Liver (tissue), 9 donors: ENCODE measurements around the gene CACNA1C. TPM values are rescaled to one million over a fixed set of nuclear protein-coding genes. Genes with fewer than 3 reads are reported as not detected.

Experiments used
- DNase-seq: peaks from one replicate; pipeline ENCODE4 v3.0.0-alpha.2; 2017; ENCODE audit warnings: low spot score
- H3K27ac ChIP-seq, 2 donors: one replicate each; pipeline ENCODE4 v1.7.0; 2013; ENCODE audit warnings: inconsistent platforms in 2 of 2, low read length in 2 of 2, control low read depth in 1 of 2, low read depth in 1 of 2, mild to moderate bottlenecking in 1 of 2
- H3K27me3 ChIP-seq, 4 donors: one replicate each; pipeline versions ENCODE4 v1.6.1 to v1.7.0; 2013; ENCODE audit warnings: low read length in 3 of 4, inconsistent platforms in 1 of 4, mild to moderate bottlenecking in 1 of 4, moderate library complexity in 1 of 4; ENCODE audit not compliant: control insufficient read depth in 4 of 4, insufficient read depth in 4 of 4
- H3K36me3 ChIP-seq, 4 donors: one replicate each; pipeline versions ENCODE4 v1.6.1 to v1.7.0; 2013; ENCODE audit warnings: low read length in 3 of 4, mild to moderate bottlenecking in 3 of 4, low read depth in 1 of 4, moderate library complexity in 1 of 4; ENCODE audit not compliant: control insufficient read depth in 4 of 4, insufficient read depth in 3 of 4
- H3K4me1 ChIP-seq, 4 donors: one replicate each; pipeline versions ENCODE4 v1.6.1 to v1.7.0; 2013; ENCODE audit warnings: low read length in 3 of 4, mild to moderate bottlenecking in 3 of 4, moderate library complexity in 1 of 4; ENCODE audit not compliant: control insufficient read depth in 4 of 4, insufficient read depth in 4 of 4
- H3K4me3 ChIP-seq, 3 donors: one replicate each; pipeline versions ENCODE4 v1.6.1 to v1.7.0; 2013; ENCODE audit warnings: low read length in 3 of 3, control low read depth in 1 of 3, low read depth in 1 of 3, mild to moderate bottlenecking in 1 of 3
- H3K9ac ChIP-seq, 2 donors: one replicate each; pipeline ENCODE4 v1.7.0; 2013; ENCODE audit warnings: low read length in 2 of 2, mild to moderate bottlenecking in 2 of 2, moderate library complexity in 2 of 2, control low read depth in 1 of 2, low read depth in 1 of 2
- H3K9me3 ChIP-seq, 4 donors: one replicate each; pipeline versions ENCODE4 v1.6.1 to v1.7.0; 2013; ENCODE audit warnings: low read length in 3 of 4; ENCODE audit not compliant: control insufficient read depth in 4 of 4
- ATF3 ChIP-seq: IDR thresholded peaks from 2 replicates; pipeline ENCODE4 v1.6.1; 2016; ENCODE audit warnings: antibody characterized with exemption
- CTCF ChIP-seq: fragments of 150-350 bp; IDR thresholded peaks from 2 replicates; pipeline ENCODE4 v1.5.1; 2017; ENCODE audit warnings: improper control_type of control experiment, low read depth, low read length; ENCODE audit not compliant: missing input control
- EGR1 ChIP-seq, 2 donors: IDR thresholded peaks; 2 replicates each; pipeline ENCODE4 v1.6.1; 2016 to 2018; ENCODE audit warnings: antibody characterized with exemption in 2 of 2, low read depth in 2 of 2
- FOXA1 ChIP-seq: IDR thresholded peaks from 2 replicates; pipeline ENCODE4 v1.6.1; 2016; ENCODE audit warnings: antibody characterized with exemption
- FOXA2 ChIP-seq: IDR thresholded peaks from 2 replicates; pipeline ENCODE4 v1.6.1; 2016; ENCODE audit warnings: antibody characterized with exemption
- GABPA ChIP-seq, 2 donors: IDR thresholded peaks in 1 of 2; conservative IDR thresholded peaks in 1 of 2; 2 replicates each; pipeline ENCODE4 v1.6.1; 2016; ENCODE audit warnings: antibody characterized with exemption in 2 of 2, mild to moderate bottlenecking in 1 of 2, moderate library complexity in 1 of 2
- HNF4A ChIP-seq, 2 donors: conservative IDR thresholded peaks; 2 replicates each; pipeline ENCODE4 v1.6.1; 2016; ENCODE audit warnings: antibody characterized with exemption in 2 of 2, mild to moderate bottlenecking in 2 of 2
- JUND ChIP-seq, 2 donors: IDR thresholded peaks; 2 replicates each; pipeline ENCODE4 v1.6.1; 2016; ENCODE audit warnings: antibody characterized with exemption in 2 of 2
- RAD21 ChIP-seq, 2 donors: IDR thresholded peaks; 2 replicates each; pipeline ENCODE4 v1.6.1; 2016; ENCODE audit warnings: antibody characterized with exemption in 2 of 2, mild to moderate bottlenecking in 2 of 2
- REST ChIP-seq: IDR thresholded peaks from 2 replicates; pipeline ENCODE4 v1.6.1; 2016; ENCODE audit warnings: antibody characterized with exemption, mild to moderate bottlenecking
- SP1 ChIP-seq: IDR thresholded peaks from 2 replicates; pipeline ENCODE4 v1.6.1; 2018; ENCODE audit warnings: antibody characterized with exemption, mild to moderate bottlenecking
- TAF1 ChIP-seq: conservative IDR thresholded peaks from 2 replicates; pipeline ENCODE4 v1.6.1; 2016; ENCODE audit warnings: antibody characterized with exemption, mild to moderate bottlenecking
- YY1 ChIP-seq: IDR thresholded peaks from 2 replicates; pipeline ENCODE4 v1.6.1; 2016; ENCODE audit warnings: antibody characterized with exemption, mild to moderate bottlenecking
- ZBTB33 ChIP-seq: IDR thresholded peaks from 2 replicates; pipeline ENCODE4 v1.6.1; 2016; ENCODE audit warnings: antibody characterized with exemption
- WGBS: extraction: QIAGEN DNeasy Blood & Tissue Kit; methylation state at CpG from one replicate; pipeline ENCODE4 v1.1.7; 2013; 5-methylcytosine and 5-hydroxymethylcytosine counted together
- polyA plus RNA-seq, 2 donors: library from polyadenylated mRNA; stranded (reverse) in 1 of 2; unstranded in 1 of 2; fragments of 200-250 nt in 1 of 2; fragments of >200 nt in 1 of 2; fragmentation: Nextera tagmentation in 1 of 2; extraction: Ambion mirVana in 1 of 2; gene quantifications; one replicate each; pipeline versions ENCODE4 v1.2.1 to v1.2.3, GENCODE V29; 2013 to 2015
- total RNA-seq, 2 donors: library from RNA; depleted of rRNA; stranded (reverse); fragments of >200 nt; gene quantifications; one replicate each; pipeline ENCODE4 v1.2.3, GENCODE V29; 2014
- donor health status: healthy.
- donor health status: healthy.
- donor health status: healthy.
- donor health status: healthy.
- donor health status: healthy.

CACNA1C gene
- total and polyA plus RNA-seq, 4 donors, result 0.23 to 1.9 (median 0.41) TPM

- Histone ChIP-seq H3K9ac (no peak overlapping the region), H3K36me3 (no peaks in the 10 kb centered on the region), H3K4me1 (no peaks in the 10 kb centered on the region), H3K27me3 (no peaks in the 10 kb centered on the region), H3K4me3 (no peak overlapping the region), H3K9me3 (no peaks in the 10 kb centered on the region), H3K27ac (no peak overlapping the region)
- TF ChIP-seq YY1, result no peak
- no peak for TF ChIP-seq FOXA2
- no peak for TF ChIP-seq GABPA (IDR thresholded peaks at IDR 0.05 in 1 of 2, conservative IDR thresholded peaks at IDR 0.05 in 1 of 2)
- peak; percentile 44 for TF ChIP-seq RAD21 (IDR thresholded peaks at IDR 0.05)
- no peak for DNase-seq
- WGBS, result 51% methylated on average over 8 of the region's 8 CpGs
These were observed 306.3 kb downstream of the CACNA1C start for GRCh38 chr12:2358986-2359658.

- Histone ChIP-seq H3K9me3 (no peaks in the 10 kb centered on the region), H3K9ac (no peak overlapping the region), H3K27ac (no peak overlapping the region), H3K36me3 (no peaks in the 10 kb centered on the region), H3K27me3 (no peaks in the 10 kb centered on the region), H3K4me1 (no peaks in the 10 kb centered on the region), H3K4me3 (no peak overlapping the region)
- no peak for TF ChIP-seq FOXA1
- TF ChIP-seq TAF1, result no peak
- no peak for TF ChIP-seq CTCF
- no peak for TF ChIP-seq ZBTB33
- TF ChIP-seq SP1, result no peak
- no peak for TF ChIP-seq EGR1 (IDR thresholded peaks at IDR 0.05; ENCODE audit: low read depth in 2 of 2)
- no peak for TF ChIP-seq HNF4A (conservative IDR thresholded peaks at IDR 0.05)
- no peak for TF ChIP-seq YY1
- no peak for TF ChIP-seq FOXA2
- no peak for DNase-seq
- WGBS, result 70% methylated on average over 15 of the region's 15 CpGs
These were observed 307.2 kb downstream of the CACNA1C start for GRCh38 chr12:2359725-2360629.

- no peaks in the 10 kb centered on the region for H3K9me3 ChIP-seq
- no peaks in the 10 kb centered on the region for H3K4me1 ChIP-seq
- DNase-seq, result no peak
- no peak overlapping the region for H3K4me3 ChIP-seq
- H3K27me3 ChIP-seq, result no peaks in the 10 kb centered on the region
- TF ChIP-seq SP1, result no peak
- no peak for TF ChIP-seq REST
- no peak for TF ChIP-seq HNF4A (conservative IDR thresholded peaks at IDR 0.05)
- TF ChIP-seq ATF3, result no peak
- no peak for TF ChIP-seq JUND (IDR thresholded peaks at IDR 0.05)
- H3K36me3 ChIP-seq, result no peaks in the 10 kb centered on the region
- no peak overlapping the region for H3K9ac ChIP-seq
- 78% methylated on average over 11 of the region's 11 CpGs for WGBS
- no peak overlapping the region for H3K27ac ChIP-seq
These were observed 307.9 kb downstream of the CACNA1C start for GRCh38 chr12:2360630-2361170.
